Stomach (tissue), 9 donors: ENCODE measurements around the gene IRF2. TPM values are rescaled to one million over a fixed set of nuclear protein-coding genes. Genes with fewer than 3 reads are reported as not detected.
A peak's percentile ranks its signal among the peaks of the same experiment; 100 is the strongest.

Source experiments
- DNase-seq, 2 donors: peaks; one replicate each; pipeline versions ENCODE4 v3.0.0 to v3.0.0-alpha.2; 2013 to 2019
- H3K27ac ChIP-seq, 5 donors: fragments of 200-600 bp in 4 of 5; sonication (generic) in 4 of 5; one replicate each; pipeline ENCODE4 v1.5.1; 2013 to 2019; ENCODE audit warnings: mild to moderate bottlenecking in 1 of 5, moderate library complexity in 1 of 5
- H3K27me3 ChIP-seq, 3 donors: fragments of 200-600 bp; sonication (generic); one replicate each; pipeline ENCODE4 v1.5.1; 2017 to 2019; ENCODE audit warnings: mixed run types in 1 of 3
- H3K36me3 ChIP-seq, 4 donors: fragments of 200-600 bp; sonication (generic); 1 replicate in 3 of 4; 2 replicates in 1 of 4; pipeline ENCODE4 v1.5.1; 2016 to 2019
- H3K4me1 ChIP-seq, 4 donors: fragments of 200-600 bp; sonication (generic); one replicate each; pipeline ENCODE4 v1.5.1; 2016 to 2019
- H3K4me3 ChIP-seq, 4 donors: fragments of 200-600 bp; sonication (generic) in 3 of 4; one replicate each; pipeline ENCODE4 v1.5.1; 2016 to 2019; ENCODE audit warnings: mild to moderate bottlenecking in 1 of 4
- H3K9me3 ChIP-seq, 4 donors: fragments of 200-600 bp; sonication (generic); one replicate each; pipeline ENCODE4 v1.5.1; 2016 to 2019
- CTCF ChIP-seq, 7 experiments: fragments of 450-650 bp in 4 of 7; fragments of 200-600 bp in 3 of 7; sonication (generic) in 3 of 7; IDR thresholded peaks; one replicate each; pipeline ENCODE4 v1.5.1; 2016 to 2019; ENCODE audit warnings: antibody characterized with exemption in 7 of 7, control low read depth in 2 of 7, mild to moderate bottlenecking in 1 of 7
- EP300 ChIP-seq: sonication (generic); formaldehyde crosslinking; IDR thresholded peaks from one replicate; pipeline ENCODE4 v1.6.1; 2017; ENCODE audit warnings: antibody characterized with exemption
- POLR2A ChIP-seq, 4 donors: fragments of 450-650 bp; IDR thresholded peaks; one replicate each; pipeline ENCODE4 v1.6.1; 2016; ENCODE audit warnings: antibody characterized with exemption in 4 of 4, control low read depth in 2 of 4, mild to moderate bottlenecking in 1 of 4, moderate library complexity in 1 of 4
- POLR2AphosphoS5 ChIP-seq, 3 donors: sonication (generic); formaldehyde crosslinking; IDR thresholded peaks; one replicate each; pipeline ENCODE4 v1.6.1; 2016; ENCODE audit warnings: antibody characterized with exemption in 3 of 3
- WGBS, 5 donors: extraction: QIAGEN DNeasy Blood & Tissue Kit in 3 of 5; methylation state at CpG; one replicate each; pipeline versions ENCODE4 v1.1.5 to v1.1.7; 2013 to 2018; 5-methylcytosine and 5-hydroxymethylcytosine counted together
- intact Hi-C: fragments of 100-400 bp; cut with DNase I; formaldehyde crosslinking; loops from one replicate; pipeline ENCODE4 v1.15.1; 2023; ENCODE audit warnings: low total_unique reads
- polyA plus RNA-seq, 3 donors: library from polyadenylated mRNA; stranded (reverse); fragments of 200-250 nt; gene quantifications; one replicate each; pipeline ENCODE4 v1.2.3, GENCODE V29; 2013
- total RNA-seq, 5 donors: library from RNA; depleted of rRNA; stranded (reverse); fragments of >200 nt; gene quantifications; one replicate each; pipeline versions ENCODE4 v1.1.0 to v1.2.3, GENCODE V29; 2014 to 2016
- donor health status: healthy with polysubstance abuse.
- donor health status: Bipolar disorder and iron deficiency.
- donor health status: healthy.

IRF2 gene
- total and polyA plus RNA-seq, 8 donors: 5.5 to 253 (median 29.0) TPM

GRCh38 chr4:184503869-184504300, 29.5 kb upstream of the IRF2 start:
- Histone ChIP-seq H3K36me3 (no peaks in the 10 kb centered on the region), H3K4me1 (peaks cover 0 to 6% (median 0%) of the 10 kb centered on the region in 4 donors), H3K4me3 (no peak overlapping the region), H3K27ac (no peak overlapping the region), H3K27me3 (no peaks in the 10 kb centered on the region), H3K9me3 (peaks cover 0 to 5% (median 0%) of the 10 kb centered on the region in 4 donors)
- intact Hi-C loops: no loop called here
- peak in 1 of 2 donors; percentile 47 for DNase-seq
- WGBS, 5 donors: 61 to 85% (median 78%) methylated on average over 8 of the region's 8 CpGs
- TF ChIP-seq POLR2A (IDR thresholded peaks at IDR 0.05) (no peak), EP300 (no peak), CTCF (IDR thresholded peaks at IDR 0.05) (no peak), POLR2AphosphoS5 (IDR thresholded peaks at IDR 0.05) (no peak)

GRCh38 chr4:184500748-184501589, 26.6 kb upstream of the IRF2 start:
- H3K9me3 ChIP-seq: peaks cover 0 to 5% (median 0%) of the 10 kb centered on the region in 4 donors
- no peak overlapping the region for H3K4me3 ChIP-seq
- no peaks in the 10 kb centered on the region for H3K27me3 ChIP-seq
- 86 to 95% (median 92%) methylated on average over 4 of the region's 4 CpGs for WGBS, 5 donors
- TF ChIP-seq POLR2AphosphoS5 (IDR thresholded peaks at IDR 0.05): no peak
- no peak for TF ChIP-seq CTCF (IDR thresholded peaks at IDR 0.05)
- TF ChIP-seq EP300: no peak
- TF ChIP-seq POLR2A (IDR thresholded peaks at IDR 0.05): no peak
- intact Hi-C loops: no loop called here
- no peak overlapping the region for H3K27ac ChIP-seq
- no peak for DNase-seq
- no peaks in the 10 kb centered on the region for H3K36me3 ChIP-seq
- H3K4me1 ChIP-seq: peaks cover 0 to 6% (median 0%) of the 10 kb centered on the region in 4 donors

- no peak for TF ChIP-seq CTCF (IDR thresholded peaks at IDR 0.05)
- no peak for TF ChIP-seq EP300
- no peak for TF ChIP-seq POLR2AphosphoS5 (IDR thresholded peaks at IDR 0.05)
- no peak for TF ChIP-seq POLR2A (IDR thresholded peaks at IDR 0.05)
- intact Hi-C loops: no loop called here
- Histone ChIP-seq H3K4me3 (no peak overlapping the region), H3K36me3 (no peaks in the 10 kb centered on the region), H3K4me1 (peaks cover 0 to 6% (median 0%) of the 10 kb centered on the region in 4 donors), H3K27ac (no peak overlapping the region), H3K9me3 (peaks cover 0 to 5% (median 0%) of the 10 kb centered on the region in 4 donors), H3K27me3 (no peaks in the 10 kb centered on the region)
- DNase-seq: no peak
Observed at GRCh38 chr4:184499996-184500395, 25.6 kb upstream of the IRF2 start.

GRCh38 chr4:184498598-184498997, 24.2 kb upstream of the IRF2 start:
- H3K27me3 ChIP-seq: no peaks in the 10 kb centered on the region
- TF ChIP-seq POLR2AphosphoS5 (IDR thresholded peaks at IDR 0.05) (no peak), CTCF (IDR thresholded peaks at IDR 0.05) (no peak), POLR2A (IDR thresholded peaks at IDR 0.05) (no peak), EP300 (no peak)
- H3K27ac ChIP-seq: no peak overlapping the region
- no peak overlapping the region for H3K4me3 ChIP-seq
- DNase-seq: no peak
- intact Hi-C loops: no loop called here
- WGBS, 5 donors: 90 to 94% (median 91%) methylated on average over 2 to 10 of the region's 10 CpGs
- H3K9me3 ChIP-seq: peaks cover 0 to 5% (median 0%) of the 10 kb centered on the region in 4 donors
- H3K4me1 ChIP-seq: peaks cover 0 to 3% (median 0%) of the 10 kb centered on the region in 4 donors
- no peaks in the 10 kb centered on the region for H3K36me3 ChIP-seq
